K562 (cell line): ENCODE data around the gene ADIPOQ. TPM values are rescaled to one million over a fixed set of nuclear protein-coding genes. Genes with fewer than 3 reads are reported as not detected.

Source experiments
- DIDO1 ChIP-seq: fragments of 450-650 bp; IDR thresholded peaks from 2 replicates; pipeline ENCODE4 v1.6.1; 2016; ENCODE audit warnings: low read depth, missing biosample characterization, missing genetic modification characterization
- ELF4 ChIP-seq: fragments of 450-650 bp; formaldehyde crosslinking; IDR thresholded peaks from 2 replicates; pipeline ENCODE4 v1.4.0; 2022; ENCODE audit warnings: missing genetic modification characterization
- ETV1 ChIP-seq: fragments of 450-650 bp; conservative IDR thresholded peaks from 2 replicates; pipeline ENCODE4 v1.6.1; 2016; ENCODE audit warnings: missing genetic modification characterization, control low read depth, low read depth, missing compliant biosample characterization
- GATAD2A ChIP-seq: fragments of 450-650 bp; IDR thresholded peaks from 2 replicates; pipeline ENCODE4 v1.6.1; 2017
- L3MBTL2 ChIP-seq: fragments of 450-650 bp; IDR thresholded peaks from 2 replicates; pipeline ENCODE4 v1.6.1; 2016; ENCODE audit warnings: mild to moderate bottlenecking, moderate library complexity
- MAZ ChIP-seq, 2 experiments: fragments of 450-650 bp in 1 of 2; sonication (generic) in 1 of 2; formaldehyde crosslinking; IDR thresholded peaks in 1 of 2; conservative IDR thresholded peaks in 1 of 2; 2 replicates each; pipeline versions ENCODE4 v1.4.0 to v1.5.0; 2020; ENCODE audit warnings: mild to moderate bottlenecking in 1 of 2, missing genetic modification reagents in 1 of 2
- NCOA6 ChIP-seq: fragments of 450-650 bp; IDR thresholded peaks from 2 replicates; pipeline ENCODE4 v1.6.1; 2017; ENCODE audit warnings: mild to moderate bottlenecking
- SMARCC2 ChIP-seq: fragments of 450-650 bp; IDR thresholded peaks from 2 replicates; pipeline ENCODE4 v1.6.1; 2017; ENCODE audit warnings: antibody characterized with exemption, moderate library complexity, mild to moderate bottlenecking, low read depth
- SRSF9 ChIP-seq: fragments of 200-400 bp; formaldehyde crosslinking; IDR thresholded peaks from 2 replicates; pipeline ENCODE4 v1.6.1; 2017; ENCODE audit warnings: low read depth, low read length, borderline replicate concordance
- STAT5A ChIP-seq: IDR thresholded peaks from 2 replicates; pipeline ENCODE4 v1.6.1; 2012; ENCODE audit warnings: low read length, inconsistent platforms, borderline replicate concordance
- TEAD4 ChIP-seq, 2 experiments: sonication (generic) in 1 of 2; formaldehyde crosslinking in 1 of 2; IDR thresholded peaks; 2 replicates each; pipeline versions ENCODE4 v1.6.1 to v1.8.0; 2012 to 2022; ENCODE audit warnings: borderline replicate concordance in 1 of 2, inconsistent platforms in 1 of 2, low read length in 1 of 2, mild to moderate bottlenecking in 1 of 2, missing genetic modification reagents in 1 of 2
- ZNF263 ChIP-seq: sonication (generic); formaldehyde crosslinking; IDR thresholded peaks from 2 replicates; pipeline ENCODE4 v1.8.0; 2022; ENCODE audit warnings: mild to moderate bottlenecking, missing genetic modification reagents, borderline replicate concordance
- polyA plus RNA-seq, 8 experiments: library from polyadenylated mRNA; depleted of rRNA in 4 of 8; stranded (reverse) in 5 of 8; unstranded in 3 of 8; fragments of >200 nt; fragmentation: Nextera tagmentation in 2 of 8; fragmentation: Illumina TruSeq in 1 of 8; extraction: Ambion mirVana in 2 of 8; extraction: Trizol in 1 of 8; gene quantifications; 2 replicates each; pipeline versions ENCODE4 v1.2.1 to v1.2.3, GENCODE V29; 2011 to 2014; ENCODE audit warnings: inconsistent platforms in 1 of 8, missing spikeins in 1 of 8
- total RNA-seq, 7 experiments: library from RNA; depleted of rRNA in 6 of 7; stranded (reverse); fragments of >200 nt in 6 of 7; fragmentation: Illumina TruSeq in 2 of 7; extraction: Trizol in 2 of 7; gene quantifications; 2 replicates each; pipeline versions ENCODE4 v1.2.1 to v1.2.3, GENCODE V29; 2011 to 2021; ENCODE audit warnings: low replicate concordance in 1 of 7
- TF ChIP-seq, protein P1 (sequence below), 2 experiments: fragments of 450-650 bp; IDR thresholded peaks; 2 replicates each; pipeline ENCODE4 v1.6.1; 2016; ENCODE audit warnings: mild to moderate bottlenecking in 2 of 2, borderline replicate concordance in 1 of 2, low read depth in 1 of 2, moderate library complexity in 1 of 2
- TF ChIP-seq, protein P2 (sequence below): fragments of 450-650 bp; IDR thresholded peaks from 2 replicates; pipeline ENCODE4 v1.6.1; 2014; ENCODE audit warnings: low read depth, mild to moderate bottlenecking, moderate library complexity, borderline replicate concordance
- TF ChIP-seq, protein P3 (sequence below): fragments of 450-650 bp; IDR thresholded peaks from 2 replicates; pipeline ENCODE4 v1.6.1; 2016

ADIPOQ gene
- total and polyA plus RNA-seq, 9 of the 15 experiments (the other 6 are each of a cell fraction or from before 2014, with no cell fraction given), result 0.01 to 0.04 (median 0.03) TPM; not detected in 4

DNA sequence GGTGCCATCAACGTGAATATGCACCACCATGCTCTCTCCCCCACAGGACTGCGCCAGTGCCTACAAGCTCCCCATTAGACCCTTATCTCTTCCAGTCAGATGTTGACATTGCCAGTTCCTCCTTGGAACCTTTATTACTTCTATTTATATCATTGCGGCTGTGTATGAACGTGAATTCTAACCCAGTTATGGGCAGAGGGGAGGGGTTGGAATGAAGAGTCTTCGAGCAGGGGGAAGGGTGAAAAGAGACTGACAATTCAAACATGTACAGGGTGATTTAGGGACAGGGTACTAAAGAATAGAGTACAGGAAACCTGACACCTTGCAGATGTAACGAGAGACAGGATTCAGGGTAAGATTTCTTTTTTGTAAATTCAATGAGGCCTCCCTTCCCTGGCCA is 46.1 kb downstream of the ADIPOQ start (continued):
- TF ChIP-seq SRSF9 (no peak), TEAD4 (IDR thresholded peaks at IDR 0.05; ENCODE audit: low read length) (peak; percentile 88), TEAD4 (CRISPR knock-in tag; IDR thresholded peaks at IDR 0.05; ENCODE audit: borderline replicate concordance) (no peak), NCOA6 (0 out of 2 replicates have a peak, but pooled peaks have one; percentile 36), STAT5A (peak; percentile 54; the same call in 1 of the 2 replicates), DIDO1 (tag) (0 out of 2 replicates have a peak, but pooled peaks have one; percentile 19), SMARCC2 (peak; percentile 76), MAZ (CRISPR knock-in tag; conservative IDR thresholded peaks at IDR 0.05 in 1 of 2, IDR thresholded peaks at IDR 0.05 in 1 of 2) (peak; percentile 50 to 86), GATAD2A (peak; percentile 78; the same call in 1 of the 2 replicates), L3MBTL2 (peak; percentile 38; the same call in 1 of the 2 replicates), ELF4 (CRISPR knock-in tag) (0 out of 2 replicates have a peak, but pooled peaks have one; percentile 16), ETV1 (peak; percentile 65), ZNF263 (CRISPR knock-in tag) (no peak)
- TF ChIP-seq, protein P1, sequence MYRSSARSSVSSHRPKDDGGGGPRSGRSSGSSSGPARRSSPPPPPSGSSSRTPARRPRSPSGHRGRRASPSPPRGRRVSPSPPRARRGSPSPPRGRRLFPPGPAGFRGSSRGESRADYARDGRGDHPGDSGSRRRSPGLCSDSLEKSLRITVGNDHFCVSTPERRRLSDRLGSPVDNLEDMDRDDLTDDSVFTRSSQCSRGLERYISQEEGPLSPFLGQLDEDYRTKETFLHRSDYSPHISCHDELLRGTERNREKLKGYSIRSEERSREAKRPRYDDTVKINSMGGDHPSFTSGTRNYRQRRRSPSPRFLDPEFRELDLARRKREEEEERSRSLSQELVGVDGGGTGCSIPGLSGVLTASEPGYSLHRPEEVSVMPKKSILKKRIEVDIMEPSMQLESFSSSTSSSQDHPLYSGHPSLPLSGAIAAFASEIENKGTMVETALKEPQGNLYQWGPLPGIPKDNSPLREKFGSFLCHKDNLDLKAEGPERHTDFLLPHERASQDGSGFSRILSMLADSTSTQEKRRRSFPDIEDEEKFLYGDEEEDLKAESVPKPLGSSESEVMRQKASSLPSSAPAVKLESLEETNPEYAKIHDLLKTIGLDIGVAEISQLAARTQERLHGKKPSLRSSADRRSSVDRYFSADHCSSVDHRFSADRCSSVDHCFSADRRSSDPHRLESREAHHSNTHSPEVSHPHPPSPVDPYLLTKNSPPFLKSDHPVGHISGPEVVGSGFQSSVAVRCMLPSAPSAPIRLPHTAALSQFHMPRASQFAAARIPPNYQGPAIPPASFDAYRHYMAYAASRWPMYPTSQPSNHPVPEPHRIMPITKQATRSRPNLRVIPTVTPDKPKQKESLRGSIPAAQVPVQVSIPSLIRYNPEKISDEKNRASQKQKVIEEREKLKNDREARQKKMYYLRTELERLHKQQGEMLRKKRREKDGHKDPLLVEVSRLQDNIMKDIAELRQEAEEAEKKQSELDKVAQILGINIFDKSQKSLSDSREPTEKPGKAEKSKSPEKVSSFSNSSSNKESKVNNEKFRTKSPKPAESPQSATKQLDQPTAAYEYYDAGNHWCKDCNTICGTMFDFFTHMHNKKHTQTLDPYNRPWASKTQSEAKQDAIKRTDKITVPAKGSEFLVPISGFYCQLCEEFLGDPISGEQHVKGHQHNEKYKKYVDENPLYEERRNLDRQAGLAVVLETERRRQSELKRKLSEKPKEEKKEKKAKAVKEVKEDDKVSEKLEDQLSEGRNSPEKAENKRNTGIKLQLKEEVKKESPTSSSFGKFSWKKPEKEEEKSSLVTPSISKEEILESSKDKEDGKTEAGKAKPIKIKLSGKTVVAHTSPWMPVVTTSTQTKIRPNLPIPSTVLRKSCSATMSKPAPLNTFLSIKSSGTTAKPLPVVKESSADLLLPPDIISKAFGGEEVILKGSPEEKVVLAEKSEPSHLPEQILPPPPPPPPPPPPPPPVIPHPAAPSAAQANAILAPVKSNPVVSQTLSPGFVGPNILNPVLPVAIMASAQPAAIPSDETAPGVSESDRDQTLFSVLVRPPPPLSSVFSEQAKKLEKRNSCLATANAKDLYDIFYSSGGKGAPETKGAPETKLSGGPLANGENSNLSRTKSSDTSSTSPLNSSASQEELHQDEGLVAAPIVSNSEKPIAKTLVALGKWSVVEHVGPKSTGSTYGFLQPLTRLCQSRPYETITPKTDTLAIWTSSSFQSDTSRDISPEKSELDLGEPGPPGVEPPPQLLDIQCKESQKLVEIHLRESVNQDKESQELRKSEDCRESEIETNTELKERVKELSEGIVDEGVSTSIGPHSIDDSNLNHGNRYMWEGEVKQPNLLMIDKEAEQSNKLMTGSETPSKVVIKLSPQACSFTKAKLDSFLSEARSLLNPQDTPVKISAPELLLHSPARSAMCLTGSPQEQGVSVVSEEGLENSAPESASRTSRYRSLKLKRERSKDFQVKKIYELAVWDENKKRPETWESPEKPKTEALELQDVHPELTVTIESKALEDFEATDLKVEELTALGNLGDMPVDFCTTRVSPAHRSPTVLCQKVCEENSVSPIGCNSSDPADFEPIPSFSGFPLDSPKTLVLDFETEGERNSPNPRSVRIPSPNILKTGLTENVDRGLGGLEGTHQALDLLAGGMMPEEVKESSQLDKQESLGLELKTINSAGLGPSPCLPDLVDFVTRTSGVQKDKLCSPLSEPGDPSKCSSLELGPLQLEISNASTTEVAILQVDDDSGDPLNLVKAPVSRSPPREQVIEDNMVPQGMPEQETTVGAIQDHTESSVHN (IDR thresholded peaks at IDR 0.05; ENCODE audit: borderline replicate concordance in 1 of 2, low read depth in 1 of 2), result peak; percentile 82 to 93; a peak in 3 of 4 replicates
- TF ChIP-seq, protein P2, sequence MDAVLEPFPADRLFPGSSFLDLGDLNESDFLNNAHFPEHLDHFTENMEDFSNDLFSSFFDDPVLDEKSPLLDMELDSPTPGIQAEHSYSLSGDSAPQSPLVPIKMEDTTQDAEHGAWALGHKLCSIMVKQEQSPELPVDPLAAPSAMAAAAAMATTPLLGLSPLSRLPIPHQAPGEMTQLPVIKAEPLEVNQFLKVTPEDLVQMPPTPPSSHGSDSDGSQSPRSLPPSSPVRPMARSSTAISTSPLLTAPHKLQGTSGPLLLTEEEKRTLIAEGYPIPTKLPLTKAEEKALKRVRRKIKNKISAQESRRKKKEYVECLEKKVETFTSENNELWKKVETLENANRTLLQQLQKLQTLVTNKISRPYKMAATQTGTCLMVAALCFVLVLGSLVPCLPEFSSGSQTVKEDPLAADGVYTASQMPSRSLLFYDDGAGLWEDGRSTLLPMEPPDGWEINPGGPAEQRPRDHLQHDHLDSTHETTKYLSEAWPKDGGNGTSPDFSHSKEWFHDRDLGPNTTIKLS, result no peak
- TF ChIP-seq, protein P3, sequence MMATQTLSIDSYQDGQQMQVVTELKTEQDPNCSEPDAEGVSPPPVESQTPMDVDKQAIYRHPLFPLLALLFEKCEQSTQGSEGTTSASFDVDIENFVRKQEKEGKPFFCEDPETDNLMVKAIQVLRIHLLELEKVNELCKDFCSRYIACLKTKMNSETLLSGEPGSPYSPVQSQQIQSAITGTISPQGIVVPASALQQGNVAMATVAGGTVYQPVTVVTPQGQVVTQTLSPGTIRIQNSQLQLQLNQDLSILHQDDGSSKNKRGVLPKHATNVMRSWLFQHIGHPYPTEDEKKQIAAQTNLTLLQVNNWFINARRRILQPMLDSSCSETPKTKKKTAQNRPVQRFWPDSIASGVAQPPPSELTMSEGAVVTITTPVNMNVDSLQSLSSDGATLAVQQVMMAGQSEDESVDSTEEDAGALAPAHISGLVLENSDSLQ, result peak; percentile 81
- TF ChIP-seq, all 486 proteins: peak for 96
